Measurements from ENCODE around the gene NEGR1.
"Not testable (repeated sequence)": the region's sequence is repeated elsewhere in the genome, so short reads cannot be mapped to it uniquely, and the experiment has no call there.

The NEGR1 gene

DNA sequence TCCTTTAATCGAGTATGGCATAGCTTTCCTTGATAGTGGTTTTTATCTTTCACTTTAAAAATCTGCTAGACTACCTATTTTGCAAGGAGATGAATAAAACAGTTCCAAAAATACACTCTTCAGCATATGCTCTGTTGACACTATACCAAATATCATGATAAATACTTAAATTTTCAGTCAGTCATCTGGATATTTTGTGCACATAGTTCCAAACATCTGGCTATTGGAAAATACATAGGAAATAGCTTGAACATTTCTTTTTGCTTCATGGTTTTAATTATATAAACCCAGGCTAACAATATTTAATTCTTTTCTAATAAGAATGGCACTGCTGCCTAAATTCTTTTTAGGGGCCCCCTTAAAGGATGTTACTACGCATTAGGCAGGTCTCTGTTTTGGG is 342.1 kb downstream of the NEGR1 start:
- no peak for DNase-seq

DNA sequence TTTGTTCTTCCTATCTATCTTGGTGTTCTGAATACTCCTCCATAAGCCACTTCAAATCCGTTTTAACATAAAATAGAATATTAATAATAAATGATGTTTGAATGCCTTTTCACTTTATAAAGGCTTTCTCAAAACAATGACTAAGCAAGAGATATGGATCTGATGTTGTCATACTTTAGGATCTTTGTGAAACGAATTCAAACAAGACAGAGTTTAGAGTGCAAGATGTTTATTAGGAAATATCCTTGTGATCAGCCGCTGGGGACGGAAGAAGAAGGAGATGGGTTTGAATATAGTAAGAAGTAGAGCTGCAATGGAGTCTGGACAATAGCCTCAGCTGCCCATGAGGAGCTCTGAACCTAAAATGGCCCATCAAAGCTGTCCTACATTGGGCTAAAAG is 351.8 kb downstream of the NEGR1 start:
- DNase-seq, result no peak

DNA sequence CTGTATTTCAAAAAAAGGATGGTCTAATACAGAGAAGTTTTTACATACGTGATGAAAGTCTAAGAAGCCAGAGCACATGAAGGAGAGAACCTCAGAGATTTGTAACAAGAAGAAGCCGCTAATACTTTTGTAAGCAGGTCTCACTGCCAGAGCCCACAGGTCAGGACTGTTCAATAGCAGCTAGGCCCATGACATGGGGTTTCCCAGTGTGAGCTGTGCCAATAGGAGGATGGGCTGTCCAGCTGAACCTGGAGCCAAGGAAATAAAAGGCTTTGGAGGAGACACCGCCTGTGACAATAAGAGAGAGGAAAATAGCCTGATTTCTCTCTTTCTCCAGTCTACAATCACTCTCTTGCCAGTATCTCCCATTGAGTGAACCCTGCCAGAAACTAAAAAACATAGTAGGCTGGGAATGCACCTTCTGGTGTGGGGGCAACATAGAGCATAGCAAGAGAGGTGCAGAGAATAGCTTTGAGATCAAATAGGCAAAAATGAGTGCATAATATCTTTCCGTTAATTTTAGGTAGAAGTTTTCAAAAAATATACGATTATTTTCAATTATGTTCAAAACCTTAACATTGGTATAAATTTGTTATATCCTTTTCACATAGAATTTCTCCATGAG is 360.3 kb downstream of the NEGR1 start:
- no peak for DNase-seq

DNA sequence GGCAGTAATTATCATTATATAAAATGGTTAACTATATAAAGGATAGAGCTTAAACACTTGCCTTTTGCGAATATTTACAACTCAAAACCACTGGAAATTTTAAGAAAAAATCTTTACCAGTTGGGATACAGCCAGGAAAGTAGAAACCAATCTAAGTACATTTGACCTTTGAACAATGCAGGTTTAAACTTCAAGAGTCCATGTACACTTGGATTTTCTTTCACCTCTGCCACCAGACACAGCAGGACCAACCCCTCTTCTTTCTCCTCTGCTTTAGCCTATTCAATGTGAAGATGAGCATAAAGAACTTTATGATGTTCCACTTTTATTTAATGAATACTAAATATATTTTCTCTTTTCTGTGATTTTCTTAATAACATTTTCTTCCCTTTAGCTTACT is 361.1 kb downstream of the NEGR1 start:
- DNase-seq, result no peak

DNA sequence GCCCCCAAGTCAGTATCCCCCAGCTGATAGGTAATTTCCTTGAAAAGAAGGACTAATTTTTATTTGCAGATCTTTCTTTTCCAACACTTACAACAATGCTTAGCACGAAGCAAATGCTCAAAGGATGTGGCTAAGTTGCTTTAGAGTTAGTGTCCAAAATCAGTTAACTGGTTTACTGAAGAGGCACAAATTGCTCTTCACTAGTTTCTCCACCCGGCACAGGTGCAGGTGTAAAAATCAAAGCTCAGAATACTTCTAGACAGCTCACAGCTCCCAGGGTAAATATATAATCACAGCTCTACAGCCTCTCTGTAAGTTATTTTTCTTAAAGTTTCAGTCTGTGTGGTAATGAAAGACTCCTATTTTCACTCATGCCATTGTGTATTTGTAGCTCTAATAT is 361.8 kb downstream of the NEGR1 start:
- DNase-seq, result no peak

DNA sequence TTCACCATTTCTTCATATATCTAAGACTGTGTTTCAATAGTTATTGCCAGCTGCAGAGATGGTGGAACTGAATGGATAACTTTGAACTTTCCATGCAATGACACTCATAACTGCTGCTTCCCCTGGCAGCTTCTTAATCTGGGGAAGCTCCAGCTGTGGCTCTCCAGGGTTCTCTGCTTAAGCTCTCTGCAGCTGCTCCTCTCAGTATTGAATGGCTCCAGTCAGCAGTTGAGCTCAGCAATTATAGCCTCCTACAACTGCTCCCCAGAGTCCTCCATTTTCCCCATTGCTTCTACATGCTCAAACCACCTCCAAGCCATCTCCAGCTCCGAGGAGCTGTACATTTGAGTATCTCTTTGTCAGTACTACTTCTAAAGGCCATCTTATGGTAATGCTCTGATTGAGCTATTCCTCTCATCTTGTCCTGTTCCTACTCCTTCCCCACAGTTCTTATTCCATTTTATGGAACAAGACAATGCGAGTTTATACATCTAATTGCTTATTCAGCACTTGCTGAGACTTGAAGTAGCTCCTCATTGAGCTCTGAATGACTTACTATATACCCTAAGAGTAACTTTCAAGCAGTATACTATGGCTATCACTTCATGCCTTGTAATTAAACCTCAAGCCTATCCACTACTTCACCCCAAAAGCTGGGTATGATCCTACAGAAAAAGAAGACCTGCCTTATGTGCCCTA is 362.4 kb downstream of the NEGR1 start:
- DNase-seq, result no peak

DNA sequence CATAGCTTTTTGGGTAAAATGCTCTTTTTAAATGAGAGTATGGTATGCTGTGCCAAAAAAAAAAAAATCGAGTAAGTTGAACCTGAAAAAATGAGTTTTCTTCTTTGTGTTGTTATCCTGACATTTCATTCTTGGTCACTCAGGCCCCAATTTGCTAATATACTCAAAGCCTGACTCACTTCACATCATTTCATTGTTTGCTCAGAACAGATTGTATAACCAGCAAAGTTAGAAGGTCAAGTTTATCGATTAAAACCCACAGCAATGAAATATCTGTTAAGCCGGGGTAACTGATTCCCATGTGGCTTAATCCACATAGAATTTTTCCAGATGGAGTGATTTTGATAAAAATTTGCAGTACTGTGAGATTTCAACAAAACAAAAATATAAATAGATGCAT is 363.7 kb downstream of the NEGR1 start:
- DNase-seq, result no peak

DNA sequence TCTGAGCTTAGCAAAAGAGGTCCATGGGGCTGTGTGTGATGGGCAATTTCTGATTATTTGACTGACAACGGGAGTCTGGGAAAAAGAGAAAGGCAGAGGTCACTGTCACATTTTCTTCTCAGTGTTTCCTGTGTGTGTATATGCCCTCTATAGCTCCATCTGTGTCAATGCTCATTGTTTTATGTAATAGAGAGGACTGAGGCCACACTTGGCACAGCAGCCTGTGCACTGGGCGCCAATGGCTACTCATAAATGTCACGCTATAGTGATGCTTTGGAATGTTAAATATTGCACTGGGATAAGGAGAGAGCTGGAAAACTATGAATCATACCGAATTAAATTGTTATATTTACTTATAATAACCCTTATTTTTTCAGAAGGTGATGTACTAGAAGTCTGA is 365.4 kb downstream of the NEGR1 start:
- DNase-seq, result no peak

DNA sequence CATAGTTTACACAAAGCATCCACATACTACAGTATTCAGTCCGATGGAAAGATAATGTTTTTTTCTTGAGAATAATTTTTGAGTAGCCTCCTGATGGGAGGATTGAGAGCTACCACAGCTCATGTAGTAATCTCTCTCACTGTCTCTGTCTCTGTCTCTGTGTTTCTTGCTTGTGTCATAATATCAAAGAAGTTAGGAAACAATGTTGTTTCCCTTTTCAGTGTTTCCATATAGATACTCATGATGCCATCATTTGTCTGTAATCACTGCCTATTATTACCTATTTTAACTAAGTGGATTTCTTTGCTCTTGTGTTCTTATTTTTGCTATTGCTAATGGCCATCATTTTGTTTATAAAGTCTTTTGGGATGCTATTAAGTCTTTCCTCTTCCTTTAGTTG is 367.7 kb downstream of the NEGR1 start:
- peak; percentile 6 to 45 (median 42) for DNase-seq

DNA sequence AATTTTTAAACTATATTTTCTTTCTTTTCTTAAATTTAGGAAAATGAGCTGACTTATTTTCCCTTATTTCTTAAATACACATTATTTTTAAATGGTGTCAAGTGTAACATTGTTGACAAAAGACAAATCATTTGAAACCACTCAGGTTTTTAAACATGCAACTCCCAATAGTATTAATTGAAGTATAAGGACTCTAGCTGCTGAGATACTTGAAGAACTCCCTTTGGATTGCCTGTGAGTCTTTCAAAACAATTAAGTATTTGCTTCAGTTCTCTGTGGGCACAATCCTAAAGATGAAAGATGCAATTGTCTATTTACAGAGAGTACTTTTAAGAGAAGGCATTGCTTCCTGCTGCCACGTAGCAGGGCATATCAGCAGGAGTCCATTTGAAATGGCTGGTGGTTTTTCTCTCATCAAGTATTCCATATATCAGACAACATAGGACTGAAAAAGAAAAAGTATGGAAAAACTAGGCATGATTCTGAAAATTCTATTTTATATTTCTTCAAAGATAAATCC is 373.4 kb downstream of the NEGR1 start:
- no peak for DNase-seq

DNA sequence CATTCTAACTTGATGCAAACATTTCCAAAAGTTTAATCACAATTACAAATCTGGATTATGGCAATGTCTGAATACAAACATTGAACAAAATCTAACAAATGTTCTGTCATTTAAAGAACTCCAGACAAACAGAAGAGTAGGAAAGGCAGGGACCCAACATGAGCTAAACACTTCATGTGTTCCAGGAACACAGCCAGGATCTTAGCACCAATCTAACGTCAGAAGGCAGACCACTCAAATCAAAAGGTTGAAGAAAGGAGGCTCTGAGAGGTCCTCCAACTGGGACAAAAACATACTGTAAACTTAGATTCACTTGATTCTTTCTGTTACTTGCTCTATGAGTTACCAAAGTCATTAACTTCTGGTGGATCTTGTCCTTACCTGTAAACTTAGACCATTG is 374.0 kb downstream of the NEGR1 start:
- DNase-seq, result no peak

DNA sequence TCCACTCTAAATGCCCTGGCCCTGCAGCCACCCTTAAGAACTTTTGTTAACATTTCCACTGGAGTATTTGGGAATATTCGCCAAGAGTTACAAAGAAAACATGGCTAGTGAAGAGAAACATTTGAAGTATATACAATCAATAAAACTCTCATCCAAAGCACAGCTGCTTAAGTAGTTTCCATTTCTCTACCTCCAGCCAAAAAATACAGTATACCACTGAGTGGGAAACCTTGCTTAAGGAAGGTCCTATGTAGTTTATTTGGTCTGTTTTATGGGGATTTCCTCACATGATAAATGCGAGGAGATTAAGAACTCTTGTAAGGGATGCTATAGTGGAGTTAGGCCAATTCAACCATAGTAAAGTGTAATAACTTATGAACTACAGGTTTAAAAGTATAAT is 382.5 kb downstream of the NEGR1 start:
- DNase-seq, result no peak

DNA sequence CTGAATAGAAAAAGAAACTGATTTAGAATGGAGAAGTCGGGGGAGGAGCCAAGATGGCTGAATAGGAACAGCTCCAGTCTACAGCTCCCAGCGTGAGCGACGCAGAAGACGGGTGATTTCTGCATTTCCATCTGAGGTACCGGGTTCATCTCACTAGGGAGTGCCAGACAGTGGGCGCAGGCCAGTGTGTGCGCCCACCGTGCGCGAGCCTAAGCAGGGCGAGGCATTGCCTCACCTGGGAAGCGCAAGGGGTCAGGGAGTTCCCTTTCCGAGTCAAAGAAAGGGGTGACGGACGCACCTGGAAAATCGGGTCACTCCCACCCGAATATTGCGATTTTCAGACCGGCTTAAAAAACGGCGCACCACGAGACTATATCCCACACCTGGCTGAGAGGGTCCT is 394.2 kb downstream of the NEGR1 start:
- DNase-seq, result not testable (repeated sequence)

DNA sequence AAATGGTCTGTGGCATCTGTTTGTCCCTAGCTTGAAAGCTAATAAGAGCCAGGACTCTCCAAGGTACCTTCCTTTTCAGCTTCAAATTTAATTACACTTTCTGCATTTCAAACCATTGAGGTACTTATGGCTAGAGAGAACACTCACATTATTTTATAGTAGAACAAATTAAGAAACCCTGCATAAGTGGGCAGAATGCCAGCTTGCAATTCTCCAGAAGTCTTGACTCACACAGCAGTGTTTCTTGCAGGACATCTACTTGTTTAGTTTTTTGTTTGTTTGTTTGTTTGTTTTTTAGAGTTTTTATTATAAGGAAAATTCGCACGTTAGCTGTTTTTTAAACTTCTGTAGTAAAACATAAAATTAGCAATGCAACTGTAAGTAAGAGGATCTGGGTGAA is 397.2 kb downstream of the NEGR1 start:
- DNase-seq, result no peak

DNA sequence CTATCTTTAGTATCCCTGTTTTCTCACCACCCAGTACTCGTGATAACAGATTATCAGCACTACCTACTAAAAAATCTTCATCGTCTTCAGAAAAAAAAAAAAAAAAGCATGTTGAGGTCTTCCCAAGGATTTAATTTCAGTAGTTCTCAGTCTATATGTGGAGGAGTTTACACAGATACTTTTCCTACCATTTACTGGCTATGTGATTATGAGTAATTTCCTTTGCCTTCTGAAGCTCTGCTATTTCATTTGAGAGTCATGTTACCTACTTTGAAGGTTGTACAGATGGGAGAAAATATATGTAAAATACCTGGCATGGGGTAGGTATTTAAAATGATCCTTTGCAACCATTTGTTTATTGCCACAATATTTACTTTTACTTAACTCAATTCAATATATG is 399.7 kb downstream of the NEGR1 start:
- peak in 1 of 3 donors; percentile 19 for DNase-seq

DNA sequence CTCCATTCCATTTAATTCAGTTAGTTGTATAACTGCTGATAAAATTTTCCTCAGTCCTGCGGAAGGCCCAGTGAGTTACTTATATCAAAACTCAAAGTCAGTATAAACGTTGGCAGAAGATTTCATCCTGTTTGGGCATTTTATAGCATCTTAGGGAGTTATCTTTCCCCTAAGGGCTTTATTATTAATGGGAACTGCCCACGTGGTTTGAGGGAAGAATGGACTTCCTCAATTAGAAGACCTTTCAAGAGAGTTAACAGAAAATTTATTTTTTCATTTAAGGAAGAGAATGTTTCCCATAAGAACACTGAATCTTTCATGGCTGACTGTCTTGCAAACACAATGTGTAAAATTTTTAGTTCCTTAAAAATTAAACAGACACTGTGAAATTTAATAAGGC is 400.1 kb downstream of the NEGR1 start:
- DNase-seq, result peak; percentile 54 to 81 (median 70)

DNA sequence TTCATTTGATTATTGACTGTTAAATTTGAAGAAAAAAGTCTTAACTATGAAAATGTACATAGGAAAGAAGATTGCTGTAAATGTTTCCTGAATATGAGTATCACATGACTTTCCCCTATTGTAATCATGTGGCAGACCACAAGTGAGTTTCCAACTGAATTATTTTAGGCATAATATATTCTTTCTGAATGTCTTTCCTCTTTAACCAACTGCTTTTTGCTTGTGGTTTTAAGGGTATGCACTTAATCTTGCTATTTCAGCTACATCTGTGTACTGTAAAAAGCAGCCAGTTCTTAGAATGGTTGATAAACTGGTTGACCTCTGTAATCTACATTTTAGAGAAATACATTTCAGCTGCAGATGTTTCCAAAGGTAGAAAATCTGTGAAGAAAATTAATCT is 400.7 kb downstream of the NEGR1 start:
- peak in 1 of 3 donors; percentile 20 for DNase-seq

DNA sequence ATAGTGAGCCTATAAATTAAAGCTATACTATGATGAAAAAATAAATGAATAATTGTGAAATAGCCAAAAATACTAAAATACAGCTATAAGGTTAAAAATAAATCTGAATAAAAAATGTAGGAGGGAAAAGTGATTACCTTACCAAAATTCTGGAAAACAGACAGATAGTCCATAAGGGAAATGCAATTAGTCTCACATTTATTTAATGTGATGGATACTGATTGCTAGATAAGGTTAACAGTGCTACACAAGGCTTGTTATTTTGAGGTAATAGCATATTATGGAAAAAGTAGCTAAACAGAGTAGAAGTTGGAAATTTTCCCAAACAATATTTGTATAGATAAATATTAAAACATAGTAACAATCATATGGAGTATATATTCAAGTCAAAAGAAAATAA is 413.0 kb downstream of the NEGR1 start:
- DNase-seq, result no peak

DNA sequence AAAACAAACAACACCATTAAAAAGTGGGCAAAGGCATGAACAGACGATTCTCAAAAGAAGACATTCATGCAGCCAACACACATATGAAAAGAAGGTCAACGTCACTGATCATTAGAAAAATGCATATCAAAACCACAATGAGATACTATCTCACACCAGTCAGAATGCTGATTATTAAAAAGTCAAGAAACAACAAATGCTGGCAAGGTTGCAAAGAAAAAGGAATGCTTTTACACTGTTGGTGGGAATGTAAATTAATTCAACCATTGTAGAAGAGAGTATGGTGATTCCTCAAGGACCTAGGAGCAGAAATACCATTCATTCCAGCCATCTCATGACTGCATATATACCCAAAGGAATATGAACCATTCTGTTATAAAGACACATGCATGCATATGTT is 419.6 kb downstream of the NEGR1 start:
- no peak for DNase-seq

DNA sequence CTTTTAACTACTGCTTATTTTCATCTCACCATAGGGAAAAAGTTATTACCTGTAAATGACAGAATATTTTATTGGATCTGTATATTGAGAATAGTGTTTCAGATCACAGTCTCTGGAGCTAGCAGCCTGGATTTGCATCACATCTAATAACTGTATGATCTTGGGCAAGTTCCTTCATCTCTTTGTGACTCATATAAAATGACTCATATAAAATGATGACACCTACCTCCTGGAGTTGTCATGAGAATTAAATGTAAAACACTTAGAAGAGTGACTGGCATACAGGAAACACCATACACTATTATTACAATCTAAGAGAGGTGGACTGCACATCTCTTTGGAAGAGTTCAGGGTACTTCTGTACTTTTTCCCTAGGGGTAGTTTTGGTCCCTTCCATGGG is 421.3 kb downstream of the NEGR1 start:
- DNase-seq, result peak; percentile 34 to 83 (median 82)

DNA sequence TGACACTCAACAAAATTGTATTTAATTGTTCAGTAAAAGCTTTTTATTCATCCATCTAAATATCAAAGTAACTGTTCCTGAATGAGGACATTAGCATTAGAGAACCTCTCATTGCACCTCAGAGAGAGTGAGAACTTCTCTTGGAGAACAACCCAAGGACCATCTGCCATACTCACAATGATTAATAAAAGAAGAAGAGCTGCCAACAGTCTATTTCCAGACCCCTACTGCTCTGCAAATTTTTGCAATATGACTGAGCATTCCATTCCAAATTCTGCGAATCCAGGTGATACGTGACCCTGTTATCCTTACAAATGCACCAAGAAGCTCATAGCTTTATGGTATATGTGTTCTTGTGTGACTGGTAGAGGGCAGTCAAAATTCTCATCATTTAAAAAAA is 422.5 kb downstream of the NEGR1 start:
- no peak for DNase-seq

DNA sequence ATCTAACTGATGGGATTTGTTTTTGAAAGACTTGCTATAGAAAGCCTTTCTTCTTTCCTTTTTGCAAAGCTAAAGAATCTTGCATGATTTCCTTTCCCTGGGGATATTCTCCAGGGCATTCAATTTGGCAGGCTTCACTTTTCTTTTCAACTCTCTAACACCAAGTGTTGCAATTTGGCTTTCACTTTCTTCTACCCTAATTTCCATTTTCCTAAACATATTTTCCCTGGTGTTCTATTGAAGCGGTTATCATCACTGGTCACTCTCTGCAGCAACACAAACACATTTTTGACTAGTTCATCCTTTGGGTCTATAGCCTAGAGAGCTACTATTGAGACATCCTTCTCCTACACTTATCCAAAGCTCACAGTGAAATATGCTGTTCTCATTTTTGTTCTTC is 424.5 kb downstream of the NEGR1 start:
- no peak for DNase-seq

DNA sequence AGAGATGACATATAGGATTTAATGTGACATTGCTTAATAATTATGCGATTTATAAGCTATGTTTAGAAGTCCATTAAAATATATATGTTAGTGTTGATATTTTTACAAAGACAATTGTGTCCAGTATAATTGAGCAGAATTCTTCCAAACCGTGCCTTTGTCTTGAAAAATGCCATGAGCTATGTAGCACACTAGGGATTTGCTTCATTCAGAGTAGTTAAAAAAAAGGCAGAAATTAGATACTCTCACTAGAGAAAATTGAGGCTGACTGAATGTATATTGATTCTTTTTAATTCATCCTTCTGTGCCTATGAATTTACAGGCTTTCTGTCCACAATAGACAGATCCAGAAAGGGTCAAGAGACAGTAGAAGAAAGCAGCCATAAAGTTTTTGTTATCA is 429.0 kb downstream of the NEGR1 start:
- no peak for DNase-seq

DNA sequence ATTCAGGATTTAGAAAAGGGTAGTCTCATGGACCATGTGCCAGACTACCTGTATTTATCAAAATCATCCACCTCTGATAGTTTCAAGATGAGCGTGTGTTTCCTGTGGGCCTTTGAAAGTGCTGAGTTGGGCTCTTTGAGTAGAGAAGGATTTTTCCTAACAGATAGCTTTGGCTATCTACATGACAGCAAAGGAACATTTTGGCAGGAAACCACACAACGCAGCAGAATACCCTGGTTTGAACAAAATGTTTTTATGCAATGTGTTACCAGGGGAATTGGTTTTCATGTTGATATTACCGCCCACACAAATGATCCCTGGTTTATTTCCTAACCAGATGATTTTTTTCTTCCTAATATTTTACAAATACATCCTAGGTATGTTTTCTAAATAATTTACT is 431.4 kb downstream of the NEGR1 start:
- DNase-seq, result no peak

DNA sequence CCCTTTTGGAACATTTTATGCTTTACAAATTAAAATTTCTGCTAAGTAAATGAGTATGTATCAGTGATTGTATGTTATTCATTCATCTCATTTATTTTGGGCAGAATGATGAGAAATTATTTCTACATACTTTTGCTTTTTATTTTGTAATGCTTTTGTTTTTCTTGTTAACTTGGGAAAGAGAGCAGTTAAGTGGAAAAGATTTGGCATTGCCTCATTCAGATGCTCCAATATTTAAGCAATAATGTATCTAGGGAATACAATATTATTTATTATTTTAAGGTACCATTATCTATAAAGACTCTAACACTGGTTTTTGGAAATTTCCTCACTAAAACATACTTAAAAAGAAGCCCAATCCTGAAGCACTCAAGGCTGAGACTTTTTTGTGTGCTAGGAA is 431.8 kb downstream of the NEGR1 start:
- DNase-seq, result no peak
